ENCODE results near the gene RIN1.
"Not testable (repeated sequence)": the region's sequence is repeated elsewhere in the genome, so short reads cannot be mapped to it uniquely, and the experiment has no call there.

The RIN1 gene

GRCh38 chr11:66350560-66351235 lies 14.5 kb upstream of the RIN1 start:
- DNase-seq, result not testable (repeated sequence)

- no peak for DNase-seq
These were observed 12.8 kb upstream of the RIN1 start for GRCh38 chr11:66349084-66349386.

DNA sequence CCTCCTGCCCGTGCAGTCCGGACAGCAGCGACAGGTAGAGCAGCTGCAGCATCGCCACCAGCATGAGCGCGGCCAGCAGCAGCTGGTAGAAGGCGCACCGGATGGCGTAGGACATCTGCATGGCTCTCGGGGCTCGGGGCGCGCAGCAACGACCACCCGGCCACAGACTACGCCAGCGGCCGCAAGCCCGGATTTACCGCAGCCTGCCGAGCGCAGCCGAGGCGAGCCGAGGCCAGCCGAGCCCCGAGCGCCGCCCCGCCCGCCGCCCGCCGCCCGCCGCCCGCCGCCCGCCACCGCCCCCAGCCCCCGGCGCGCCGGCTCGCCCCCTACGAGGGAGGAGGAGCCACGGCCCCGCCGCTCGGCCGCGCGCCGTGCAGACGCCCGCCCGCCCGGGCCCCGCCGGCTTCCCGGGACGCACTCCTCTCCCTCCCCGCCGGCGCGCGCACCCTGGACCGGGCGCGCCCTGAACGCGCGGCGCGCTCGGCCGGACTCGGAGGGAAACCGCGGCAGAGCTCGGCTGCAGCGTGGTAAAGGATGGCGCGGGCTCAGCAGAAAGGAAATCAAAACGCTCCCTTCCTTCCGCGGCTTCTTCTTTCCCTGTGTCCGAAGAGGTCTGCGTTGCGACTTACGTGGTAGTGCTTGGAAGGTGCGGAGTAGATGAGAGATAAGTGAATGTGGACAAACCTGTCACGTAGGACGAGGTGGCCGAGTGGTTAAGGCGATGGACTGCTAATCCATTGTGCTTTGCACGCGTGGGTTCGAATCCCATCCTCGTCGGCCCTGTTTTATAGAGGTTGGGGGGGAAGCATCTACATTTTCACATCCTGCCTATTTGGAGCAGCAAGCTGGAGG lies 11.4 kb upstream of the RIN1 start, which contains the start of gene B4GAT1:
Gene B4GAT1, minus strand, starts transcription at position 205 of the 852 bp plus-strand sequence. Its CDS starts 84 bp downstream, at position 121.
- peak; percentile 75 for DNase-seq

DNA sequence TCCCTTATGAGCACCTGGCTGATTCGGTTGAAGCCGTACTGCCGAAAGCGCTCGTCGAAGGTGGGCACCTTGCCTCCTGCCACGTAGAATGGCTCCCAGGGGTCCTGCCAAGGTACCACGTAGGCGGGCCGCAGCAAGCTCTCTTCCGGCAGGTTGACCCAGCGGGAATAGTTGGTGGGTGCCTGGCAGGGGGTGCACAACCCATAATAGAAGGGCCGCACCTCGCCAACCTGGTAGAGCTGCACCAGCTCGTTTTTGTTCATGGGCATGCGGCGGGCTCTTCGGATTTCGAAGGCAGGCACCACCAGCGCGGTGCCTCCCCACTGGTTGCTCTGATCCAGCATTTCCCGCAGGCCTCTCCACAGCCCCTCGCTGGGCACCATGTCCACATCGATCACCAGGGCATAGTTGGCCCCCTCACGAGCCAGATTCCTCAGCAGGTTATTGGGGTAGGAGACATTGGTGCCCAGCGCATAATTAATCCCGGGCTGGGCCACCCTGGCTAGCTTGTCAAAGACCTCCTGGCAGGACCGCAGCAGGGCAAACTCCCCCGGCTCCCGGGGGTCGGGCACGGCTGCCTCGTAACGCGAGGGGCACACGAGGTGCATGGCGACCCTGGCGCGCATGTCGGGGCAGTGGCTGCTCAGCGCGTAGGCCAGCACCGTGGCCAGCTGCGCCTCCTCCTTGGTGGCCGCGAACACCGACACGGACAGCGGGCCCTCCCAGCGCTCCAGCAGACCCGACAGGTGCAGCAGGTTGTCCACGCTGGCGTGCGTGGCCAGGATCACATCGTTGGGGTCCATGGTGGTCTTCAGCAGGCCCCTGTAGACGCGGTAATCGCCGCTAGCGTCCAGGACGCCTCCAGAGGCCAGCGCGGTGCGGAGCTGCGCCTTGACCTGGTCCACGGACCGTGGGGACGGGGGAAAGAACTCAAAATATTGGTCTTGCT lies 10.5 kb upstream of the RIN1 start:
- no peak for DNase-seq

DNA sequence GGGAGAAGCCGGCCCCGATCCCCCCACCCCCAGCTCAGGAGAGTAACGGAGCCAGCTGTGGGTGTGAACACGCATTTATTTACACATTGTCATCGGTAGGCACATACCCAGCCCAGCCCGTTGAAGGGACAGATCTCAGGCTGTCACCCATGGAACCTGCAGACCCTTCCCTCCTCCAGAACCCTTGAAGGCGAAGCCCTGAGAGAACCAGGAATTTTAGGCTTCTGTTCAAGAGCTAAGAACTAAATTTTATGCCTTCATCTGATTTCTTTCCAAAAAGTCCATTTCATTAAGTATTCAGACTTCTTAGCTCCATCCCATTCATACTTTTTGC lies 9.0 kb upstream of the RIN1 start:
- no peak for DNase-seq

GRCh38 chr11:66344550-66345315 lies 8.5 kb upstream of the RIN1 start, which contains the start of gene BRMS1:
BRMS1 (minus strand) TSS chr11:66345104; CDS start chr11:66342234, 2,870 bp downstream.
- DNase-seq, result peak; percentile 95

DNA sequence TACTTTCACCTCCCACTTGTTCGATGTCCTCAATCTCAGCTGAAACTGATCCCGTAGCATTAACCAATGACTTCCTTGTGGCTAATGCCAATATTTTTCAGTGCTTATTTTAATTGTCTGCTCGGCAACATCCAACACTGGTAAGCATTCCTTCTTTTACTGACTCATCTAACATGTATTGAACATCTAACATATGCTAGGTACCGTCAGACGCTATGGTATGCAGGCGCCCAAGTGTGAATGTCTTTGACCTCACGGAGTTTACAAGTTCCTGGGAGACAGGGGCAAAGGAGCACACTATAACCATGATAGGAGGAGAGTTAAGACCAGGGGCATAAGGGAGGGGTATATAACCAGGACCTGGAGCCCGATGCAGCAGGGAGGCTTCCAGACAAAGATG lies 6.9 kb upstream of the RIN1 start:
- no peak for DNase-seq

DNA sequence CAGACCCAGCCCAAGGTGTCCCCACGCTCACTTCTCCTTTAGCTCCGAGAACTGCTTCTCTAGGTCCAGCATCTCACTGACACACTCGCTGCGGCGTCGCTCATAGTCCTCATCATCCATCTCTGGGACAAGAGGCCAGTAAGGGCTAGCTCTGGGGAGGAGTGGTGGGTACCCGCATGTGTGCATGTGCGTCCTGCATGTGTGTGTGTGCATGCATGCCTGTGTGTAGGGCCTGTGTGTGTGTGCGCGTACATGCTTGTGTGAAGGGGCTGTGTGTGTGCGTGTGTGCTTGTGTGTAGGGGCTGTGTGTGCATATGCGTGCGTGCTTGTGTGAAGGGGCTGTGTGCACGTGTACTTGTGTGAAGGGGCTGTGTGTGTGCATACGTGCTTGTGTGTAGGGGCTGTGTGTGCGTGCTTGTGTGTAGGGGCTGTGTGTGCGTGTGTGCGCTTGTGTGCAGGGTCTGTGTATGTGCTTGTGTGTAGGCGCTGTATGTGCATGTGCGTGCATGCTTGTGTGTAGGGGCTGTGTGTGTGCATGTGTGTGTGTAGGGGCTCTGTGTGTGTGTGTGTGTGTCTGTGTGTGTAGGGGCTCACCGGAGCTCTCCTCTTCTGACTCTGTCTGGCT lies 5.4 kb upstream of the RIN1 start:
- no peak for DNase-seq

GRCh38 chr11:66340596-66341501 lies 4.6 kb upstream of the RIN1 start:
- no peak for DNase-seq

DNA sequence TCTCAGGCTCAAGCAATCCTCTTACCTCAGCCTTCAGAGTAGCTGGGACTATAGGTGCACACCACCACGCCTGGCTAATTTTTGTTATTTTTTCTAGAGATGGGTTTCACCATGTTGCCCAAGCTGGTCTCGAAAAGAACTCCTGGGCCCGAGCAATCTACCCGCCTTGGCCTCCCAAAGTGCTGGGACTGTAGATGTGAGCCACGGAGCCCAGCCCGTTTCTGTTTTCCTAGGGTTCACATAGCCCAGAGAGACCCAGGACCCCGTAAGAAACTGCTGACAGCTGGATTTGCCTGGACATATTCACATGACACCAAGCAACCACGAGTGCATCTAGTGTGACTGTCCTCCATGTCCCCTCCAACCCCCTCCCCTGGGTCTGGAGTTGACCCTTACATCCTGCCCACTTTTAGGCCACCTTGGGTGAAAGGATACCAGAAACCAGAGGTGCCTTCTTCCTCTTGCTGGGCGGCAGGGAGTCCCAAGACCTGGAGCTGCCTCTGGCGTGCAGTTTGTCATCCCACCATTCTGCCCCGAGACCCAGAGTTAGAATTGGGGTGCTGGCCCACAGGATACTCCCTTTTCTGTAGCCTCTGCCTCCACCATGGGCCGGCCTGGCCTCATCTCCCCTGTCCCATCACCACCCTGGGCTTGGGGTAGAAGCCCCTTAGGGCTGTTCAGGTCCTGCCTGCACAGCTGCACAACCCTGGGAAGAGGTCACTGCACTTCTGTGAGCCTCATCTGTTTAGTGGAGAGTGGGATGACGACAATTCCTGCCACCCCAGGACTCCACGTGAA lies 3.7 kb upstream of the RIN1 start:
- no peak for DNase-seq

DNA sequence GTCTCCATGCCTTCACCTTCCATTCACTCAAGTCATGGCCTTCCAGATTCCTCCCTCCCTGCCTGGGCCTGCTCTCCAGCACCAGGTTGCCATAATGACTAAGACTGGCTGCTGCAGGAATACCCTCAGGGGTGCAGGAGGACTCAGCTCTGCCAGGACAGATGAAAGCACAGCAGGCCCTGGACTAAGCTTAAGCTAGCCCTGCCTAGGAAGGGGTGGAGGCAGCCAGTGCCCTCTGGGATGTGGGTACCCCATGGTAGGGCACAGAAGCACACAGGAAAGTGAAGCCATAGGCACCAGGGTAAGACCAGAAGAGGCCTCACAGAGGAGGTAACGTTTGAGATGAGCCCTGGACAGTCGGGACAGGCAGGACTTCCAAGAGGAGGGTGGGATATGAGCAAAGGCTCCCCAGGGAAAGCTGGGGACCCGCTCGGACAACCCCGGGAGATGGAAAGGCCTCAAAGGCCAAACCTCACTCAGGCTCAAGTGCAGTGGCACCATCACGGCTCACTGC lies 3.0 kb upstream of the RIN1 start:
- no peak for DNase-seq

- no peak for DNase-seq
These were observed 2.3 kb upstream of the RIN1 start for GRCh38 chr11:66338276-66339161.

GRCh38 chr11:66337103-66337899 lies 1.1 kb upstream of the RIN1 start:
- DNase-seq, result no peak

- no peak for DNase-seq
These were observed 552 bp downstream of the RIN1 start for GRCh38 chr11:66335531-66336233.

DNA sequence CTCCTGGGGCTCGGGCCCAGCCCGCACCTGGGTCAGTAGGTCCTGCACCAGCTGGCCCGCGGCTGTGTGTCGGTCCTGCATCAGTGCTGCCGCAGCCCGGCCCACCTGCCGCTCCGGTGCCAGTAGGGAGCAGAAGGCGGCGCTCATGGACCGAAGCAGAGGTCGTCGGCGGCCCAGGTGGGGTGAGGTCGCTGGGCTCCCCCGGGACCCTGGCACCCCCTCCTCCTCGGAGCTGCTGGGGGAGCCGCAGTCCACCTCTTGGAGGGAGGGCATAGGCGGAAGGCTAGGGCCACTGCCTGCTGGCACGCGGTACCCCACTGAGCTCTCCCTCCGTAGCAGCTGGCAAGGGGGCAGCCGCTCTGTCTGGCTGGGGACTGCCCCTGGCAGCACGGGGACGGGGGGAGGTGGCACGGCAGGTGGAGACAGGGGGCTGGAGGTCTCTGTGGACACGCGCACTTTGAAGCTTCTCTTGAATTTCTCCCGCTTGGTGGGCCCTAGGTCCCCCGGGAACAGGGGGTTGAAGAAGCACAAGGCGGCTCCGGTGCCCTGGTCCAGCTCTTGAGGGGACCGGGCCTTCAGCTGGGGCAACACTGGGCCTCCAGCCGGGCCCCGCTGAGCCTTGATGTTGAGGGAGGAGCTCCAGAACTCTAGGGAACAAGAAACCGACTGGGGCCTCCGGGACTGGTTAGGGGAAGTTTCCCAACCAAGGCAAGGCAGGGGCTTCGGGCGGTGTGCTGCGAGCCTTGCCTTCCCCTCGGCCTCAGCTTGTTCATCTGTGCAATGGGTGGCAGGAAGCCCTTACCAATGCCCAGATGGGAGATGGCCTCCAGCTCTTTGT lies 1.4 kb downstream of the RIN1 start:
- DNase-seq, result no peak

DNA sequence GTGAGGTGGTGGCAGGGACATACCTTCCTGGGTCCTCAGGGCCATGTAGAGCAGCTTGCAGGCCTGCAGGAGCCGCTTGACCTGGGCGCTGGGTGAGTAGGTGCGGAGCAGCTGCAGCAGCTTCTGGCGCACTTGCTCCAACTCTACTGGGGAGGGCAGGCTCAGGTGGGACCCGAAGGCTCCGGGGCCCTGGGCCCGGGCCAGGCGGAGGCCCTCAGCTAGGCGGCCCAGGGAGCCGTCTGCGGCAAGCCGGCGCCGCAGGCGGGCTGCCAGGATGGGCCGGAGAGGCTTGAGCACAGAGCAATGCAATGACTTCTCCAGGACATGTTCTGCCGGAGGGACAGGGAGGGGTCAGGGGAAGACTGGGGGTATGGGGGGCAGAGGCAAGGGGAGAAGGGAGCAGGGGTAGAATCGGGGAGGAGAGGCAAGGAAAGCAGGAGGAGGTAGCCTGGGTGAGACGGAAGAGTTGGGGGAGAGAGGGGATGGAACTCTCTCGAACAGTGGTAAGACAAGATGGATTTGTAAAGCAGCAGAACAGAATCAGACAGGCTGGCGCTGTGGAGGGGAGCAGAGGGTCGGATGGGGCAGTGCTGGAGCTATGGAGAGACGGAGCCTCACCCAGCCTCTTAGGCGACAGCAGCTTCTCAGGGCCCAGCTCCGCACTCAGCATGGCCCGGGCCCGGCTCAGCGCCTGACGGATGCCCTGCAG lies 2.2 kb downstream of the RIN1 start:
- no peak for DNase-seq
